Measurements from ENCODE around the gene AIP.
A peak's percentile ranks its signal among the peaks of the same experiment; 100 is the strongest.

The AIP gene

DNA sequence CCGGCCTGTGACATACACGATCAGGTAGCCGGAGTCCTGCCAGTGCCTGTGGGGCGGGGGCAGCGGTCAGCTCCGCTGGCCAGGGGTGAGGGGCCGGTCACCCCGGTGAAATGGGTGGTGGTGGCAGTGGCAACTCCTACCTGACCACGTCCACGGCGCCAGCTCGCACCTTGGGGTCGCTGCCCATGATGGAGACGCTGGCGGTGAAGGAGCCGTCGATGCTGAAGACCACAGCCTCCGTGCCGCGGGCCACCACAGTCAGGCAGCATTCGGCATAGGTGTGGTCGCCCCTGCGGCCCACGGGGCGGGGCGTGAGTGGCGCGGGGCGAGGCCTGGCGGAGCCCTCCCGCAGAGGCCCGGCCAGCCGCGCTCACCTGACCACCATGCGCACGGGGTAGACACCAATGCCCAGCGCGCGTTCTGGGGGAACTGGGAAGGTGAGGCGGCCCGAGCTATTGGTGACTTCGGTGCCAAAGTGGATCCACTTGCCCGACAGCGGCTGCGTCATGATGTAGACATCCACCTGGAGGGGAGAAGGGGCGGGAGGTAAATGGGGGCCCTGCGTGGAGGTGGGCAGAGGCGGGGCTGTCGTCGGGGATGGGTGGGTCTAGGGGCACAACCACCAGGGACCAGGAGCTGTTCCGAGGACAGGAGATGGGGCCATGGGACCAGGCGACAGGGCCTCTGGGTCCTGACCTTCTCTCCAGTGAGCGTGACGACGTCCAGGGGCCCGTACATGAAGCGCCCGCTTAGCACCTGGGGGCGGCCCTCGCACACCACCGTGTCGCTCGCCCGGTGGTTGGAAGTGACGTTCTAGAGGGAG is 10.9 kb downstream of the AIP start:
- DNase-seq (ENCODE audit: low read depth in 2 of 2) = no peak

DNA sequence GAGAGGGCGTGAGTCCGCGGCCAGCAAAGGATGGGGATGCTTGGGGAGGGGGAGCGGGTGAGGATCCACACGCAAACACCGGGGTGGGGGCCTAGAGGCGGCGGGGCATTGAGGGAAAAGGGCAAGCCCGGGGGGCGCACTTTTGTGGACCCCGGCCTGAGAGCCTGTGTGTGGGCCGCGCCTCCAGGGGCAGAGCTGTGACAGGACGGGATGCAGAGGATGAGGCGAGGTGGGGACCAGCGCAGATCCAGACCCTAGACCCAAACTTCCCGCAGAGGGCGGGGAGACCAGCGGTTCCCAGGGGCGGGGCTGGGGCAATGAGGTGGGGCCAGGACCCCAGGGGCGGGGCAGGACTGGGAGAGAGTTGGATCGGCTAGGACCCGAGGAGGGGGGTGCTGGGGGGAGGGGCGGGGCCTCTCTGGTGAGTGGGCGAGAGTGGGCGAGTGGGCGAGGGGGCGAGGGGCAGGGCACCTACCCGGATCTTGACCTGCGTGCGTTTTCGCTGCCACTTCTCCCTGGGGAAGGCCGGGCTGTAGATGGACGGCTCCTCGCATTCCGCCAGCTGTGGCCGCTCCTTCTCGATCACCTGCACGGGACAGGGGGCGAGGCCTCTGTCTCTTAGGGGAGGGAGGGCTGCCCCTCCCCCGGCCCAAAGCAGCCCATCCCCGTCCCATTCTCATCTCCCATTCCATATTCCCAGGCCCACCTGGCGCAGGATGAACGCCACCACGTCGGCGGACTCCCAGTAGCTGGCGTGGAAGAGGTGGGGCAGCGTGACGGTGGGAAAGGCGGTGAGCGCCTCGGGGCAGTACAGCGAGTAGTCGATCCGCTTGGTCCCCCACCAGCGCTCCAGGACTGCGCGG is 11.8 kb downstream of the AIP start:
- DNase-seq (ENCODE audit: low read depth in 2 of 2) = no peak

DNA sequence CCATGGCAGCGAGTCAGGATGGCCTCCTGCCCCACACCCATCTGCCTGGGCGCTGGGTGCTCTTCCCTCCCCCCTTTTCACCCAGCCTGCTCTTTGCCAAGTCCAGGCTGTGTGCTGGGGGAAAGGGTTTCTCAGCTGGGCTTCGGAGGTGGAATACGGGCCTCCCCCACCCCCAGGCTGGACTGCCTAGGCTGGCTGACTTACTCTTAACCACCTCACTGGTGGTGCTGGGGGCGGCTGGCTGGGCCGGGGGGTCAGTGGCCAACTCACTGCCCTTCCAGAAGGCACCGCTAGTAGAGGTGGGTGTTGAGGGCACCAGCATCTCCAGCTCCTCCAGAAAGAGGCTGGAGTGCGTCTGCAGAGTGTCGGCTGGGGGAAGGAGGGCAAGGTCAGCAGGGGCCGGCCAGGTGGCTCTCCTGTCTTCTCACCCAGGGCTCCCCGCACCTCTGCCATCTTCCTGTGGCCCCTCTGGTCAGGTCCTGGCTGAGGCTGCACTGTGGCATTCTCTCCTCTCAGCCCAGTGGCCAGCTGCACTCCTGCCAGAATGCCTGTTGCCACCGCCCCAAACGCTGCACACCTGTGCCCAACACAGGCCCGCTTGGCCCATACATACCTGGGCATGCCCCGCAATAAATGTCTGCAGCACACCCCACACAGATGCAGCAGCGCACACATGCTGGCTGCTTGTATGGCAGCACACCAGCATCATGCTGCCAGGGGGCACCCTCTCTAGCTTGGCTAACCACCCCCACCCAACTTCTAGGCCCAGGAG is 12.6 kb downstream of the AIP start:
- DNase-seq (ENCODE audit: low read depth in 2 of 2) = no peak

DNA sequence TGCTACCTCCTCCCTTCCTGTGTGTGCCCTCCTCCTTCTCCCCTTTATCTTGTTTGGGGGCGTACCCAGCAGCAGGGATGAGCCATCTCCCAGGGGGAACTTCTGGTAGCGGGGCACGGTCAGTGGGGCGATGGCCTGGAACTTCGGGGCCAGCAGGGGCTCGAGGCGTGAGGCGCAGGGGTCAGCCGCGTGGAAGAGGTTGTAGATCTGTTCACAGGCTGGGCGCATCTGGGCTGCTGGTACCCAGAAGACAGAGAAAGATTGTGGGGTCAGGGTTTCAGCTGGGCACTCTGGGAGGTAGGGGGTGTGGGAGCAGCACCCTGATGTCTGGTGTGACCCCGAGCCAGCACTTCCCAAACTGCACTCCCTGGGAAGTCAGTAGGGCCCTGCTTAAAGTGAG is 13.3 kb downstream of the AIP start:
- DNase-seq (ENCODE audit: low read depth in 2 of 2) = no peak

DNA sequence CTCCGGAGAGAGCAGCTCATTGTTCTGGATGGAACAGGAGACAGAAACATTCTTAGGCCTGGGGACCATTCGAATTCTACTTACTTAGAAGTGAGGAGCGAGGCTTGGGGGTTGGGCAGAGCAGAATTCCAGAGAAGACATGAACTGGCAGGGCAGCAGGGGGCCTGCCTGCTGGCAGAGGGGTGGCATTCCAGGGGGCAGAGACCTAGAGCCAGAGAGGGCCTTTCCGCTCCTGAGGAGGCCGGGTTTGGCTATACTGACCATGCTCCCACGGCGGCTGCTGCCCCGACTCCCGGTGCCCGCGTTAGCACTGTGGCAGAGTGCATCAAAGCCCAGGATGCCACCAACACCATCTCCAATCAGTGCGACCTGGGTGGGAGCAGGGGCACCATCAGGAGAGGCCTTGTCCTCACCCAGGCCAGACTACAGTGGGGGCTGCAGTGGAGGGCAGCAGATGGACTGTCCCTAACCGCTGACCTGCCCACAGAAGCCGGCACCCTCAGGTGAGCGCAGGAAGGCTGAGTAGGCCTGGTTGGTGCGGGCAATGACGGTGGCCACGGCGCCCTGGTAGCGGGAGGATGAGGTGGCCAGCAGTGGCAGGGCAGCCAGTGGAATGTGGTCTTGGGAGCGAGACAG is 14.9 kb downstream of the AIP start:
- DNase-seq (ENCODE audit: low read depth in 2 of 2) = no peak

DNA sequence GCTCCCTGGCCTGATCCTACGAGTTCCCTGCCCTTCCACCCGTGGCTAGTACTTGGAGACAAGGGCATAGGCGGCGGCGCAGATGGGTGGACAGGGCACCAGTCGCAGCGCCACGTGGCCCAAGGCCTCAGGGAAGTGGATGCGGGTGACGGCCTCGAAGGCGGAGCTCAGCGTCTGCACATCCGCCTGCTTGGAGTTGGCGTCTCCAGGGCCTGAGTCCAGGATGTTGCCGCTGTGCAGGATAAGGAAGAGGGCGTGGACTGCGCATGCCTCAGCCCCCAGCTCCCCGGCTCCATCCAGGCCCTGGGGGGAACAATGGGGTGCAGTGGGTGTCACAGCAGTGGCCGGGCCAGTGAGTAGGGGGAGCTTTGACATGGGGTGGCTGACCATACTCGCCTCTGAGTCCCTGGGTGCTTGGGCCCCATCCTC is 15.7 kb downstream of the AIP start:
- no peak for DNase-seq (ENCODE audit: low read depth in 2 of 2)

DNA sequence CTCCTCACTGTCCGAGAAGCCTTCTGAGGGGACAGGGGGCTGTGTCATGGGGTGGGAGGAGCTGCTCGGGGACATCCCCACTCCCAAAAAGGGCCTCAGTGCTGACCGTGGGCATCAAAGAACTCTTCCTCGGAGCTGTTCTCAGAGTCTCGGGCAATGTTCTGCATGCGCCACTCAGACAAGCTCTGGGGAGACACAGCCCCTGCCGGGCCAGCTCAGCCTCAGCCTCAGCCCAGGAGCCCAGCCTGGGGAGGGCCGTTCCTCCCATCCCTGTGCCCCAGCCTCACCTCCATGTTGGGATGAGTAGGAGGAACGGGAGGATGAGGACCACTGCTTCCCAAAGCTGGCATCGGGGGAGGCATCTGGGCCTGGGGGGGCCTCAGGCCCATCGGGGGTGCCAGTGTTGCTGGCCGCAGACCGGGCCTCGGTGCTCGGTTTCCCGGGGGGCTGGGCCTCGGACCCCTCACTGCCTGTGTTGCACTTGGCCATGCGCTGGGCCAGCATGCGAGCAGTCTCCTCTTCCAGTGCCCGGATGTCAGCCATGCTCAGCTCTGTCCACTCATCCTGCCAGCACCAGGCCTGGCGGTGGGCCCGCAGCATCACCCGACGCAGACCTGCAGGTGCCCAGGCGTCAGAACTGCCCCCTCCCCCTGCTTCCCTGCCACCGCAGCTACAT is 17.1 kb downstream of the AIP start:
- no peak for DNase-seq (ENCODE audit: low read depth in 2 of 2)

DNA sequence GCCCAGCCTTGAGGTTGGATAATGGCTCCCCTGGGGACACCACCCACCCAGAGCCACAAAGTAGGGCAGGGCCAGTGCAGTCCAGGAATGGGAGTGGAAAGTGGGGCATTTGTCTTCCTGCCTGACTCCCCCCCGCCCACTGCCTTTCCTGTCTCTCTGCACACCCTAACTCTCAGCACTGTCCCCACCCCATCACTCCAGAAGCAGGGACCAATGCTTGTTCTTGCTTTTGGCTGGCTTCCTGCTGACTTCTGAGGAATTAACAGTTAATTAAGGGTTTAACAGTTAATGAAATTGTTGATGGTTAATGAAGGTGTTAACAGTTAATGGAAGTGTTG is 17.6 kb downstream of the AIP start:
- DNase-seq (ENCODE audit: low read depth in 2 of 2) = no peak

DNA sequence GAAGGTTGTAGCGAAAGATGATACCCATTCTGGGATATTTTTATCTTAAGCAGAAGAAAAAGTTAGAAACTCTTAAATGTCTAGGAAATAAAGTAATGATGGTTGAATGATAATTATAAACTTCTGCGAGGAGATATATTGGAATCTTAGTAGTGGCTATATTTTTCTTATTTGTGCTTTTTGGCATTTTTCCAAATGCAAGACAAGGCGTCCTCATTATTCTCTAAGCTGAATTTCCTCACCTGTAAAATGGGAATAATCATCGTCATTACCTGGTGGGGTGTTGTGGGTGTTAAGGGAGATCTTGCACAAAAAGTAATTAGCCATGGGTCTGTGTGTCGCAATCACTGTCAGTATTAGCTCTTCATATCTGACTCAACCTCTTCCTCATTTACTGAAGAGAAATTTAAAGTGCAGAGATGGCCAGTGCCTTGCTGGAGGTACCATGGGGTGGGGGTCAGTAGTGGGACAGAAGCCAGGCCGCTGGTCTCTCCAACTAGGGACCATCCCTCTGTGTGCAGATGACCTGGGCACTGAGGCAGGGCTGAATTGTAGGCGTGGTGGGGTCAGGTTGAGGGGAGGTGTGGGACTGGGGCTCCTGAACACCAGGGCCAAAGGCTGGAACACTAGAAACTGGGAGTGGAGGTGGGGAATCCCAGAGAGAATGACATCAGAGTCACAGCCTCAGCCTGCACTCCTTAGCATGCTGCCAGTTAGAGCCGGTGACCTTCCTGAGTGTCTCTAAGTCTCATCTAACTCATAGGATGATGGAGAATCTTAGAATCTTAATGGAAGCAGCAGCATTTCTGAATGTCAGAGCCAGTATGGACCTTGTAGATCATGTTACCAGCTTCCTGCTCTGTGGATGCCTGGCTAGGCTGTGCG is 18.2 kb downstream of the AIP start:
- DNase-seq (ENCODE audit: low read depth in 2 of 2) = no peak

DNA sequence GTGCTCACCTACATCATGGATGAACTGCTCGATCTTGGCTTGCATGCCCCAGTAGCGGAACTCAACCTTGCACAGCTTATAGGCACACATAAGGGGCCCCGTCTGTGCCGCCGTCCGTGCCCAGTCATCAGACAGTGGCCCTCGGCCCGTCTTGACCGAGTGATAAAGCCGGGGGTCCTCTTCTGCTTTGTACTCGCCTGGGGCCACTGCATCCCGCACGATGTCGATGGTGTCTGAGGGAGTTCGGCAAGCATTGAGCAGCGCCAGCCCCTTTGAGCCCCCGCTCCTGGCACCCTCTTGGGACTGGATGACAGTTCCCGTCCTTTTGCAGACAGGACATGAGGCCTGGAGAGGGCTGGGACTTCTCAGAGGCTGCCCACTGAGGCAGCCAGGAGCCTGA is 19.0 kb downstream of the AIP start:
- DNase-seq (ENCODE audit: low read depth in 2 of 2) = no peak

DNA sequence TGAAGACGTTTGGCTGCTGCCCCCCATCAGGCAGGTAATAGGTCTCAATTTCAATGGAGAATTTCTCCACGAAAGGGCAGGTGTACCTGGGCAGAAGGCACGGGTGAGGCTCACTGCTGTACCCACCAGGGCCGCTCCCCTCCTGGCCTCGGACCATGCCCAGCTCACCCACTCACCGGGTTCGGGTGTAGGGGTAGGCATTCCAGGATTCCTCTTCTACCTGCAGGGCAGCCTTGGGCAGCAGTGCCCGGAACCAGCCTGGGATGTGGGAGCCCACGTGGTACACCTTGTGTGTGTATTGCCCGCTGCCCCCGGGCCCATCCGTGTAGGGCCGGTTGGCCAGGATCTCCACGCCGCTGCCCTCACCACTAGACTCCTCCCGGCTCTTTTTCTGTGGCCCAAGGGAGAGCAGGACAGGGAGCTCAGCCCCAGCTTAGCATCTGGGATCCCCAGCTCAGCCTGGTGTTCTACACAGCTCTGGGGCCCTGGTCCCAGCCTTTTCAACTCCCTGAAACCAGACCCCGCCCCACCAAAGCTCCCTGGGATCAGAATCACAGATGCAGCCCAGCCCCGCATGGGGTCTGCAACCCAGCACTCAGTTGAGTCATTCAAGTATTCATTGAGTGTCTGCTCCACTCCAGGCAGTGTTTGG is 19.6 kb downstream of the AIP start:
- no peak for DNase-seq (ENCODE audit: low read depth in 2 of 2)

DNA sequence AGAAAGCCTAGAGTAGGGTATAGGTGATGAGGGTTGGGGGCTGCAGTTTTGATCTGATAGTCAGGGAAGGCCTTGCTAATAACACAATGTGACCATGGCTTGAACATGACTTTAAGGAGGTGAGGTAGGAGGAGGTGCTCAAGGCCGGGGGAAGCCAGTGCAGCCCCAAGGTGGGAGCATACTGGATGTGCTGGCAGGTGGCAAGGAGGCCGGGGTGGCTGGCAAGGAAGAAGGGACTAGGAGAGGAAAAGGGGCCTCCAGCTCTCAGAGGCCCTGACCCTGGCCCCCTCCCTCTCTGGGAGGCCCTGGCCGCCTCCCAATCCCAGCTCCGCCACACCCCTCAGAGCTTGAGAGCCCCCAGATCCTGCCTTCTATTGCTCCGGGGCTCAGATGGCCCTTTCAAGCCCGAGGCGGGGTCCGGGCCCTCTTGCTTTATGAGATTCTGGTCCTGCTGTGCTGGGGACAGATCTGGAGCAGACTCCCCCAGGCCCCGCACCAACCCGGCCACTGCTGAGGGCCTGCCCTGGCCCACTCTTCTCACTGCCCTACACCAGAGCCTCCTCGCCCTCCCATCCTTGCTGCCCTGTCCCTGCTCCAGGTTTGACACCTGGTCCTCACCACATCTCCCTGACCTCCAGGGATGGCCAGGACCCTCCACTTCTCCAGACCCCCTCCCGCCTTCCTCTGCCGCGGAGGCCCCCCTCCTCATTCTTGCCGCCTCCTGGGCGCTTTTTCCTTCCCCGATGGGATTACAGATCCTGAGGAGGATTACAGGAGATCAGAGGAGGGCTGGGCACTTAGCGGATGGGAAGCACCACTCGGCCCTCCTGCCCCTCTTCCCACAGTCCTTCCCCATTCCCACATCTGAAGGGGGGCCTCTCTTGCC is 20.5 kb downstream of the AIP start:
- no peak for DNase-seq (ENCODE audit: low read depth in 2 of 2)

DNA sequence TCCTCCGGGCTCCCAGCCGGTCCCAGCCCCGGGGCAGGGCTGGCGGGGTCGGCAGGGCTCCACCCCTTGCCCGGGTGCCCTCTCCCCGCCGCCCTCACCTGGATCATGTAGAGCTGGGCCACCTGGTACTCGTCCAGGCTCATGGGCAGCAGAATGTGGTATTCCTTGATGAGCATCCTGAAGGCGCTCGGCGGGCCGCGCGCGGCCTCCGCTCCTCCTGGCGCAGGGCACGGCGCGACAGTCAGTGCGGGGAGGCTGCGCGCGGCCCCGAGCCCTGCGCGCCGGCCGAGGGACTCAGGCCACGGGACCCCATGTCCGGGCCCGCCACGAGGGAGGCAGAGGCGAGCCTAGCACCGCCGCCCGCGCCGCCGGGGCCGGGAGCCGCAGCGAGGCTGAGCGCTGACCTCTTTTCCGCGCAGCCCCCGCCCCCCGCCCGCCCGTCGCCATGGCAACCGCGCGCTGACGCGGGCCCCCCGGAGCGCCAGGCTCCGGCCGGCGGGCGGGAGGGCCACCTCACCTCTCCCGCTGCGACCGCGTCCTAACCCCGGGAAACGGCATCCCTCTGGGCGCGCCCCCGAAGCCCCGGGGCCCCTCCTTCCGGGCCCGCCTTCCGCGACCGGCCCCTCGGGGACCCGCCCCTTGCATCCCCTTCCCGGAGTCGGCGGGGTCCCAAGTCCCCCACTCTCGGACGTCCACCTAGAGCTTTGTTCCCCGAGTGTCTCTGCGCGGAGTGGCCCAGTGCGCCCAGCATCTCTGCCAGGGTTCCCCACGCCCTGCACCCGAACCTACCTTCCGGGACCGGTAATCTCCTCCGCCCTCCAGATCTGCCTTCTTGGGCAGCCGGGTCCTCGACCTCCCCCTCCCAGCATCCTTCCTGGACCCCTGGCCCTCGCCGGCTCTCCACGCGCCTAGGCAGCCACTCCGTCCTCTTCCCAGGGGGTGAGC is 21.5 kb downstream of the AIP start:
- DNase-seq (ENCODE audit: low read depth in 2 of 2) = no peak

DNA sequence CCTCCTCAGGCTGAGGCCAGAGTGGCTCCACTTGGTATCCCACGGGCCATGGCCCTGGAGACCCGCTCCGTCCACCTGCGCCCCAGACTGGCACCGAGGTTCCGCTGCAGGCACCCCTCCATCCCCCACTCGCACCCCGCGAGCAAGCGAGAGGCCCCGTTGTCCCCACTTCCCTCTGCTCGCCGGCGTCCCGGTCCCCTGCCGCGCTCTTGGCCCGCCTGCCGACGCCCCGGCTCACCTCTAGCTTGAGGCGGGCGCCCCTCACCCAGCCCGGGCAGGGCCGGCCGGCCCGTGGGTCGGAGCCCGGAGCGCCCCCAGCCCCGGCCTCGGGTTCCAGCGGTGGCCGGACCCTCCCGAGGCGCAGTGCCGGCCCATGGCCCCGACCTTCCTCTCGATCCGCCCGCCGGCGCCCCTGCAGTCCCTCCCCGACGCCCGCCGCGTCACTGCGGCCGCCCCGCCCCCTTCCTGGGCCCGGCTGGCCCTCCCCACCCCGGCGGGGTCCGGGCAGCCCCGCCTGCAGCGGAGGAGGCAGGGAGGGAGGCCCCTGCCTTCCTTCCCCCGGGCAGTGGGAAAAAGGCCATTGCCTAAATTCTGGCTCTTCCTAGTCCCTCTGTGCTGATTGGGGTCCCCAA is 22.2 kb downstream of the AIP start, which contains the start of gene PITPNM1:
PITPNM1 (minus strand) TSS at position 414 of the 632 bp plus-strand sequence. CDS start 1,183 bp downstream, outside the sequence.
- peak; percentile 34 to 51 for DNase-seq (ENCODE audit: low read depth in 2 of 2)

DNA sequence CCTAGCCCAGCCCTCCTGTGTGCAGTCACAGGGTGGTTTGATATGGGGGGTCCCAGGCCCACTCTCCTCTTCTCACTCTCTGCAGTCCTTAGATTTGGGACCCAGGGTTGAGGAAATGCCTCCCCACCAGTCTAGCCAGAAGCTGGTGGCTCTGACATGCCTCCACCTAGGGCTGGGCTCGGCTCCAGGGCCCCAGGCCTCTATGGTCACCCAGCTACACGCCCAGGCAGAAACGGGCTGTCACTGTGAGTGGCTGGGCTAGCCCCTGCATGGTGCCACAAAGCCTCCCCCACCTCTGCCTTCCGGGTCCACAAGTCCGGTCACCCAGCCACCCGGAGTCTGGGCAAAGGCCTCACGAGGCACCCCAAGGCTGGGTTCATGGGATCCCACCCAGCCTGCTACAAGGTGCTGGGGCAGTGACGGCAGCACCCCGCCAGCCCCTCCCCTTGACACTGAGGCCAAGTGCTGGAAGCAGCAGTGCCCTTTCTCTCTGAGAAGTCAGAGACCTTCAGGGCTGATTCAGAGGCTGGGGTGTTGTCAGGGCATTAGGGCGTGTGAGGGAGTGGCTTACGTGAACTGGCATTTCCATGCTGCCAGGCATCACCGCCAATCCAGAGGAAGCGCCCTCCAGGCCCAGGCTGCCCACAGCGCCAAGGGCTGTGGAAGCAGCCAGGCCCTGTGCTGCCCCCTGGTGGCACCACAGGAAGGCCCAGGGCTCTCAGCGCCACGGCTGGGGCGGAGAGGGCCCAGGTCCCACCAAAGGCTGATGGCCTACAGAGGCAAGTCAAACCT is 23.0 kb downstream of the AIP start:
- DNase-seq (ENCODE audit: low read depth in 2 of 2) = peak; percentile 74 to 83

DNA sequence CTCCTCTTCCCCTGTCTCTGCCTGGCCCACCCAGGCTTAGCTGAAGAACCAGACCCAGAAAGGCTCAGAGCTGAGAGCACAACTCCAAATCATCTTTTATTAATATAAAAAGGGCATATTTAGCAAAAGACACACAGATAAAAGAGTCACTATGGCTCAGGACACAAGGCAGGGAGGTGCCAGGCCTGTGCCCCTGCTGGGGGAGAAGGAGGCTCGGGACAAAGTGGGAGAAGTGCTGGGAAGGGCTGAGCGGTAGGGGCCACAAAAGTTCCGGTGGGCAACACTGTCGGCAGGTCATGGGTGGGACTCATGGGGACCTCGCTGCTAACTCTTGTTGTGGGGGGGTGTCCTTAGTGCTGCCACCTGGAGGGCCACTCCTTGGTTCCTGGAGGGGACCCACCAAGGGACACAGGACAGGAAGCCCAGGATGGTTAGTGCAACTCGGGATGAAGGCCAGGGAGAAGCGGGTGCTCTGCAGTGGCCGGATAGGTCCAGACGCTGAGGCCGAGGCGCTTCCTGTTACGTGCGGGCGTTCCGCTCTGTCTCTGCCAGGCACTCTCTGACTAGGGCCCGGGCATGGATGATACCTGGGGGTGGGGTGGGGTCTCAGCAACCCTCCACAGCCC is 23.7 kb downstream of the AIP start:
- DNase-seq (ENCODE audit: low read depth in 2 of 2) = no peak
